ENCODE data around the gene GFY. TPM values are rescaled to one million over a fixed set of nuclear protein-coding genes. Genes with fewer than 3 reads are reported as not detected.

Gene GFY
- total RNA-seq, 1 experiment from 2014 or later = not detected

GRCh38 chr19:49428547-49429451 lies 3.6 kb downstream of the GFY start:
- no peak for DNase-seq (ENCODE audit: low spot score)

- DNase-seq (ENCODE audit: low spot score) = no peak
Measured at GRCh38 chr19:49430172-49430677, 5.0 kb downstream of the GFY start.

GRCh38 chr19:49430678-49431329 lies 5.6 kb downstream of the GFY start:
- DNase-seq (ENCODE audit: low spot score) = peak; percentile 38

- DNase-seq (ENCODE audit: low spot score) = no peak
Measured at GRCh38 chr19:49431330-49431749, 6.2 kb downstream of the GFY start.

- no peak for DNase-seq (ENCODE audit: low spot score)
Measured at GRCh38 chr19:49432141-49433073, 7.2 kb downstream of the GFY start.

- no peak for DNase-seq (ENCODE audit: low spot score)
Measured at GRCh38 chr19:49433240-49433901, 8.2 kb downstream of the GFY start.

- no peak for DNase-seq (ENCODE audit: low spot score)
Measured at GRCh38 chr19:49434907-49435583, 9.9 kb downstream of the GFY start.

GRCh38 chr19:49435670-49436069 lies 10.5 kb downstream of the GFY start:
- DNase-seq (ENCODE audit: low spot score) = no peak

- DNase-seq (ENCODE audit: low spot score) = no peak
Measured at GRCh38 chr19:49436381-49437017, 11.3 kb downstream of the GFY start.

- no peak for DNase-seq (ENCODE audit: low spot score)
Measured at GRCh38 chr19:49437231-49437630, 12.0 kb downstream of the GFY start.

- DNase-seq (ENCODE audit: low spot score) = no peak
Measured at GRCh38 chr19:49438261-49438660, 13.1 kb downstream of the GFY start.

GRCh38 chr19:49439836-49440235 lies 14.6 kb downstream of the GFY start:
- no peak for DNase-seq (ENCODE audit: low spot score)

GRCh38 chr19:49440439-49441209 lies 15.4 kb downstream of the GFY start:
- DNase-seq (ENCODE audit: low spot score) = no peak

- DNase-seq (ENCODE audit: low spot score) = peak; percentile 52
Measured at GRCh38 chr19:49441210-49441959, 16.2 kb downstream of the GFY start, which contains the start of gene SLC17A7. TSS of gene SLC17A7 (minus strand) at chr19:49441527. CDS start at chr19:49441379, 148 bp downstream.

GRCh38 chr19:49441960-49442350 lies 16.8 kb downstream of the GFY start:
- DNase-seq (ENCODE audit: low spot score) = no peak

- DNase-seq (ENCODE audit: low spot score) = no peak
Measured at GRCh38 chr19:49442354-49442753, 17.2 kb downstream of the GFY start.

- DNase-seq (ENCODE audit: low spot score) = peak; percentile 99
Measured at GRCh38 chr19:49442771-49443365, 17.7 kb downstream of the GFY start.
